Neuronal stem cell (in vitro differentiated cells): ENCODE measurements around the gene SCARF2.

Source experiments
- DNase-seq: peaks from one replicate; pipeline ENCODE4 v3.0.0-alpha.2; 2013; ENCODE audit warnings: low spot score
- H2AFZ ChIP-seq: one replicate; pipeline ENCODE4 v1.6.1; 2013; ENCODE audit warnings: mild to moderate bottlenecking, low read length, inconsistent platforms
- H2AK5ac ChIP-seq: 2 replicates; pipeline ENCODE4 v1.6.1; 2013; ENCODE audit warnings: low read depth, mild to moderate bottlenecking, inconsistent platforms, low read length, moderate library complexity, mixed read lengths
- H2BK120ac ChIP-seq: 2 replicates; pipeline ENCODE4 v1.6.1; 2013; ENCODE audit warnings: low read depth, mild to moderate bottlenecking, inconsistent platforms, low read length, moderate library complexity, mixed read lengths
- H2BK12ac ChIP-seq: one replicate; pipeline ENCODE4 v1.6.1; 2013; ENCODE audit warnings: low read length, inconsistent platforms
- H2BK15ac ChIP-seq: 2 replicates; pipeline ENCODE4 v1.6.1; 2013; ENCODE audit warnings: mild to moderate bottlenecking, low read length, inconsistent platforms, mixed read lengths
- H2BK5ac ChIP-seq: one replicate; pipeline ENCODE4 v1.6.1; 2013; ENCODE audit warnings: inconsistent platforms, mild to moderate bottlenecking, low read length, moderate library complexity
- H3K14ac ChIP-seq: one replicate; pipeline ENCODE4 v1.6.1; 2013; ENCODE audit warnings: low read length, inconsistent platforms
- H3K18ac ChIP-seq: 2 replicates; pipeline ENCODE4 v1.6.1; 2013; ENCODE audit warnings: low read length, inconsistent platforms
- H3K23ac ChIP-seq: 2 replicates; pipeline ENCODE4 v1.6.1; 2013; ENCODE audit warnings: low read depth, mild to moderate bottlenecking, mixed read lengths, low read length, inconsistent platforms; ENCODE audit not compliant: poor library complexity
- H3K27ac ChIP-seq: replicated peaks from 3 replicates; pipeline ENCODE4 v1.5.1; 2013; ENCODE audit warnings: low read length, inconsistent platforms
- H3K27me3 ChIP-seq, 3 experiments: 2 replicates each; pipeline ENCODE4 v1.6.1; 2013; ENCODE audit warnings: low read length in 3 of 3, mild to moderate bottlenecking in 2 of 3, inconsistent platforms in 1 of 3, low read depth in 1 of 3, mixed read lengths in 1 of 3, moderate library complexity in 1 of 3; ENCODE audit not compliant: control insufficient read depth in 3 of 3, insufficient read depth in 3 of 3
- H3K36me3 ChIP-seq, 2 donors: replicated peaks in 1 of 2; 2 replicates each; pipeline ENCODE4 v1.6.1; 2013; ENCODE audit warnings: low read length in 2 of 2; ENCODE audit not compliant: control insufficient read depth in 2 of 2, insufficient read depth in 2 of 2
- H3K4ac ChIP-seq: 2 replicates; pipeline ENCODE4 v1.6.1; 2013; ENCODE audit warnings: inconsistent platforms, mild to moderate bottlenecking, low read length, moderate library complexity
- H3K4me1 ChIP-seq, 2 donors: 1 replicate in 1 of 2; 2 replicates in 1 of 2; pipeline ENCODE4 v1.6.1; 2013; ENCODE audit warnings: low read length in 2 of 2, low read depth in 1 of 2; ENCODE audit not compliant: control insufficient read depth in 2 of 2, insufficient read depth in 1 of 2
- H3K4me2 ChIP-seq: one replicate; pipeline ENCODE4 v1.6.1; 2013; ENCODE audit warnings: mild to moderate bottlenecking, low read length, inconsistent platforms; ENCODE audit not compliant: insufficient read depth, poor library complexity, severe bottlenecking
- H3K4me3 ChIP-seq, 2 donors: 2 replicates each; pipeline ENCODE4 v1.5.1; 2013; ENCODE audit warnings: low read length in 2 of 2, mild to moderate bottlenecking in 2 of 2, inconsistent platforms in 1 of 2, moderate library complexity in 1 of 2
- H3K79me1 ChIP-seq: one replicate; pipeline ENCODE4 v1.6.1; 2013; ENCODE audit warnings: low read depth, mild to moderate bottlenecking, inconsistent platforms, low read length, moderate library complexity
- H3K9ac ChIP-seq: one replicate; pipeline ENCODE4 v1.6.1; 2013; ENCODE audit warnings: mild to moderate bottlenecking, low read depth, low read length, inconsistent platforms; ENCODE audit not compliant: poor library complexity
- H3K9me3 ChIP-seq, 2 donors: replicated peaks in 1 of 2; 2 replicates each; pipeline versions ENCODE3 to v1.6.1; 2013; ENCODE audit warnings: low read length in 2 of 2, mild to moderate bottlenecking in 2 of 2, inconsistent platforms in 1 of 2, low read depth in 1 of 2, mixed read lengths in 1 of 2, moderate library complexity in 1 of 2; ENCODE audit not compliant: control insufficient read depth in 2 of 2, insufficient read depth in 1 of 2
- H4K8ac ChIP-seq: one replicate; pipeline ENCODE4 v1.6.1; 2013; ENCODE audit warnings: low read depth, mild to moderate bottlenecking, inconsistent platforms, low read length, moderate library complexity
- H4K91ac ChIP-seq: one replicate; pipeline ENCODE4 v1.6.1; 2013; ENCODE audit warnings: low read length, low read depth, mild to moderate bottlenecking, inconsistent platforms; ENCODE audit not compliant: poor library complexity
- WGBS, 2 donors: extraction: QIAGEN DNeasy Blood & Tissue Kit; methylation state at CpG; one replicate each; pipeline ENCODE4 v1.1.7; 2013; ENCODE audit warnings: missing lambda C conversion rate in 2 of 2, mixed read lengths in 1 of 2; ENCODE audit not compliant: insufficient read length in 2 of 2, insufficient replicate concordance in 1 of 2; ENCODE audit errors: extremely low coverage in 2 of 2; 5-methylcytosine and 5-hydroxymethylcytosine counted together

SCARF2 gene

GRCh38 chr22:20400606-20401375, 36.8 kb downstream of the SCARF2 start:
- Histone ChIP-seq H3K4me3 (no peak overlapping the region), H3K9ac (peak overlapping the region; percentile 15), H3K79me1 (peaks cover 14% of the 10 kb centered on the region), H3K23ac (no peak overlapping the region), H2AK5ac (no peak overlapping the region), H3K18ac (no peak overlapping the region), H3K27me3 (no peaks in the 10 kb centered on the region), H3K4me2 (no peak overlapping the region), H2BK5ac (no peak overlapping the region), H3K4ac (no peak overlapping the region), H3K27ac (no peak overlapping the region), H2BK120ac (no peak overlapping the region), H3K14ac (no peak overlapping the region), H3K9me3 (peaks cover 0 to 4% of the 10 kb centered on the region in 2 donors), H2BK12ac (no peak overlapping the region), H3K36me3 (peaks cover 20 to 83% of the 10 kb centered on the region in 2 donors), H3K4me1 (peaks cover 0 to under 1% of the 10 kb centered on the region in 2 donors), H4K8ac (no peak overlapping the region), H4K91ac (no peak overlapping the region), H2BK15ac (no peak overlapping the region), H2AFZ (no peak overlapping the region)
- WGBS, 2 donors = no CpG with 5 or more reads among the region's 15 CpGs
- DNase-seq = no peak

- Histone ChIP-seq H3K27me3 (no peaks in the 10 kb centered on the region), H3K4me2 (no peak overlapping the region), H3K14ac (no peak overlapping the region), H3K9me3 (peaks cover 0 to 4% of the 10 kb centered on the region in 2 donors), H2BK120ac (no peak overlapping the region), H2BK15ac (no peak overlapping the region), H3K9ac (no peak overlapping the region), H3K18ac (no peak overlapping the region), H3K4ac (no peak overlapping the region), H2BK5ac (no peak overlapping the region), H3K23ac (no peak overlapping the region), H2BK12ac (no peak overlapping the region), H3K79me1 (peaks cover 17% of the 10 kb centered on the region), H3K4me3 (no peak overlapping the region), H3K36me3 (peaks cover 19 to 83% of the 10 kb centered on the region in 2 donors), H4K91ac (no peak overlapping the region), H2AFZ (no peak overlapping the region), H3K27ac (no peak overlapping the region), H2AK5ac (no peak overlapping the region), H4K8ac (no peak overlapping the region), H3K4me1 (peaks cover 3 to 7% of the 10 kb centered on the region in 2 donors)
- DNase-seq = no peak
- WGBS, 2 donors = no CpG with 5 or more reads among the region's 4 CpGs
Observed at GRCh38 chr22:20399866-20400605, 37.6 kb downstream of the SCARF2 start.

DNA sequence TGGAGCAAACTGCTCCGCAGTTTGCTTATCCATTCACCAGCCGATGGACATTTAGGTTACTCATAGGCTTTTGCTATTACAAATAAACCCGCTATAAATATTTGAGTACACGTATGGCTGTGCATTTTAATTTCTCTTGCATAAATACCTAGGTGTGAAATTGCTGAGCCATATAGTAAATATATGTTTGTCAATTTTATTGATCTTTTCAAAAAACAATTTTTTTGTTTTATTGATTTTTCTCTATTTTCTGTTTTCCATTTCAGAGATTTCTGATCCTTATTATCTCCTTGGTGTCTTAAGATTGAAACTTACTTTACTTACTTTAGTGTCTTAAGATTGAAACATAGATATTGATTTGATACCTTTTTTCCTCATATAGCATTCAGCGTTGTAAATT, 39.2 kb downstream of the SCARF2 start:
- peaks cover 14 to 67% of the 10 kb centered on the region in 2 donors for H3K36me3 ChIP-seq
- H3K27me3 ChIP-seq = no peaks in the 10 kb centered on the region
- H3K14ac ChIP-seq = no peak overlapping the region
- no peak for DNase-seq
- no peak overlapping the region for H2BK5ac ChIP-seq
- no peak overlapping the region for H3K4ac ChIP-seq
- no peak overlapping the region for H3K23ac ChIP-seq
- H3K4me1 ChIP-seq = peaks cover 8 to 9% of the 10 kb centered on the region in 2 donors
- no peak overlapping the region for H3K18ac ChIP-seq
- peaks cover 17% of the 10 kb centered on the region for H3K79me1 ChIP-seq
- H3K27ac ChIP-seq = no peak overlapping the region
- H4K8ac ChIP-seq = no peak overlapping the region
- H3K4me2 ChIP-seq = no peak overlapping the region
- no peak overlapping the region for H2BK12ac ChIP-seq
- no peak overlapping the region for H2AFZ ChIP-seq
- peaks cover 0 to 4% of the 10 kb centered on the region in 2 donors for H3K9me3 ChIP-seq
- no peak overlapping the region for H3K4me3 ChIP-seq
- no peak overlapping the region for H2BK120ac ChIP-seq
- H2AK5ac ChIP-seq = no peak overlapping the region
- no CpG with 5 or more reads among the region's 5 CpGs for WGBS, 2 donors
- H2BK15ac ChIP-seq = no peak overlapping the region
- no peak overlapping the region for H4K91ac ChIP-seq
- no peak overlapping the region for H3K9ac ChIP-seq

DNA sequence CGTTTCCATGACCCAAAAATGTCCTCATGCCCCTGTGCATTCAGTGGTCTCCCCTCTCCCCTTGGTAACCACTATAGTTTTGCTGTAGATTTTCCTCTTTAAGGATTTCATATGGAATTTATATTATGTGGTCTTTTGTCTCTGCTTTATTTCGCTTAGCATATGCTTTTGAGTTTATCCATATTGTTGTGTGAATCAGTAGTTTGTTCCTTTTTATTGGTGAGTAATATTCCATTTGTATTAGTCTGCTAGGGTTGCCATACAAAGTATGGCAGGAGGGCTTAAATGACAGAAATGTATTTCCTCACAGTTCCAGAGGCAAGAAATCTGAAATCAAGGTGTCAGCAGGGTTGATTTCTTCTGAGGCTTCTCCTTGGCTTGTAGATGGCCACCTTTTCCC, 40.1 kb downstream of the SCARF2 start:
- no peak overlapping the region for H4K8ac ChIP-seq
- peaks cover 9 to 61% of the 10 kb centered on the region in 2 donors for H3K36me3 ChIP-seq
- H3K23ac ChIP-seq = no peak overlapping the region
- peaks cover 17% of the 10 kb centered on the region for H3K79me1 ChIP-seq
- no peak overlapping the region for H2BK5ac ChIP-seq
- no peak overlapping the region for H3K9ac ChIP-seq
- DNase-seq = no peak
- H3K4ac ChIP-seq = no peak overlapping the region
- H4K91ac ChIP-seq = no peak overlapping the region
- WGBS, 2 donors = no CpG with 5 or more reads among the region's 2 CpGs
- H2BK12ac ChIP-seq = no peak overlapping the region
- no peak overlapping the region for H2AK5ac ChIP-seq
- no peak overlapping the region for H2BK15ac ChIP-seq
- peaks cover 0 to 7% of the 10 kb centered on the region in 2 donors for H3K9me3 ChIP-seq
- no peak overlapping the region for H3K14ac ChIP-seq
- H2AFZ ChIP-seq = no peak overlapping the region
- H3K27me3 ChIP-seq = no peaks in the 10 kb centered on the region
- H3K27ac ChIP-seq = no peak overlapping the region
- peaks cover 9 to 10% of the 10 kb centered on the region in 2 donors for H3K4me1 ChIP-seq
- no peak overlapping the region for H3K4me2 ChIP-seq
- H2BK120ac ChIP-seq = no peak overlapping the region
- H3K18ac ChIP-seq = no peak overlapping the region
- H3K4me3 ChIP-seq = no peak overlapping the region
